Stimulated activated CD8-positive, alpha-beta memory T cell treated with anti-CD3 and anti-CD28 coated beads, Interleukin-7, amount 100 ng/mL, for 48 hours (primary cell): ENCODE results near the gene SMIM35.
"Not testable (repeated sequence)": the region's sequence is repeated elsewhere in the genome, so short reads cannot be mapped to it uniquely, and the experiment has no call there.

ENCODE experiments used
- DNase-seq, 2 donors: peaks; one replicate each; pipeline ENCODE4 v3.0.0-alpha.2; 2020; ENCODE audit warnings: low read depth in 1 of 2; ENCODE audit errors: extremely low read depth in 1 of 2

Gene SMIM35

DNA sequence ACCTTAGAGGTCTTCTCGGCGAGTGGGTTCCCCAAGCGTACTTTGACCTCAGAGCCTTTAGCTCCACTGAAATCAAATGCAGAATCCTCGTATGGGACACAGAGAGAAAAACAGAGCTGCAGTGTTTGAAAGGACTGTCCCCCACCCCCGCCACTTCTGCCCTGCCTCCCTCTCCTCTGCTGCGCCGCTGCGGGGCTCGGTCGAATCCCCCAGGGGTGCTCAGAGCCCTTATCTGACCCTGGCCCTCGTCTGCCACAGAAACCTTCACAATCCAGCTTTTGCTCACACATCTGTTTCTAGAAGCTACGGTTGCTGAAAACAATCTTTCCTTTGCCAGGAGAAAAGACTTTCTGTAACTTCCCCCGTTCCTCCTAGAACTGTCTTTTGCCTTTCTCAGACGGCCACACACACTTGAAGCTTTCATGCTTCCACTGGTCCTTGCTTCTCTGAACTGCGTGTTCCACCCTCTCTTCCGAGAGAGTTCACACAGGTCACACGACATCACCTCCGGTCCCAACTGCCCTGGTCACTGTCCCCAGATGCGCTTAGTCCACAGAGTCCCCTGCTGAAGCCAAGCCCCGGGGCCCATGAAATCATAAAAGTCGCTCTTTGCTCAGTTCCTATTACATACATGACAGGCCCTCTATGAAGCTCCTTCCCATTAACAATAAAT, 3.7 kb downstream of the SMIM35 start:
- DNase-seq, result no peak

DNA sequence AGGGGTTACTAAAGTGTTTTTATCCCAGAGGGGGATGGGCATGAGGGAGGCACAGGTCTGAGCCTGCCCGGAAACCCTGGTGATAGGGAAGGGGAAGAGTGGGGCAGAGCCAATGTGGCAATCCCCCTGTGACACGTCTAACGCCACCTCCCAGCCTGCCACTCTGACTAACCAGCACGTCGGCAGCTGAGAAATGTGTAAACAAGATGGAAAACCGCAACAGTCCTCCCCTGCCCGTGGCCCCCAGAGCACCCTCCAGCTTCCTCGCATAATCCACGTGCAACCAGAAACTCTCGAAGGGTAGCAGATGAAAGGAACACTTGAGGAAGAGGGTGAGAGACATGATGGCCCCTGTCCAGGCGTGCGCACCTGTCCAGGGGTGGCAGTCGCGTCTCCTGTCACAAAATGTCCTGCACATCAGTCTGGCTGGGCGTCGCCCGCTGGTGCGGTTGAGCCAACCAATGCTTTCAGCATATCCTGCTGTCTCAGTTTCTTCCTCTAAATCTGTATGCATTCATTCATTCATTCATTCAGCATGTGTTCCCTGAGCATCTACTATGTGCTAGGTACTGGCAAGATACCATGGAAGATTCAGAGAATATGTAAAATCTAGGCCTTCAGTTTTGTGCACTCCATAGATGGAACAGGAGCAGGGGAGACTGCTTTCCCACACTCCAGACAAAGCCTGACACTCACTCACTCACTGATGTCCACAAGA, 5.4 kb downstream of the SMIM35 start:
- no peak for DNase-seq

GRCh38 chr11:118080296-118080695, 6.5 kb downstream of the SMIM35 start:
- DNase-seq, result no peak

GRCh38 chr11:118079491-118079890, 7.3 kb downstream of the SMIM35 start:
- no peak for DNase-seq

DNA sequence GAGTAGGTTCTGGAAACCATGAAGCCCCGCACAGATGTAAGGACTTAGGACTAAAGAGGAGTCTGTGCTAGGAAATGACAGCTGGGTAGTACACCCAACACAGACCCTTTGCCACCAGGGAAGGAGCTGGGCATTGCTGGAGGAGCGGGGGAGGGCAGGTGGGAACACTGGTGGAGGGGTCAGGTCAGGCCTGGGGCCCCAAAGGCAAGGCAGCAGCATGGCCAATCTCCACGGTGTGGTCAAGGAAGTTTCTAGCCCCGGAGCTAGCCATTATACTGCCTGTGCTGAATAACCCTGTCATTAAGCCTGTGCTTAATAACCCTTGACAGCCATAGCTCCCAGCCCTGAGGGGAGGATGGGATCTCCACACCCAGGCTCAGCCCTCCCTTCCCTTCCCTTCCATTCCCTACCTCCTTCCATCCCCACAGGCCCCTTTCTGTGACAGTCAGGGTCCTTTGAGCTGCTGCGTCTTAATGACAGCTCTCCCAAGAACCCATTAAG, 7.8 kb downstream of the SMIM35 start:
- no peak for DNase-seq

GRCh38 chr11:118076754-118077281, 9.9 kb downstream of the SMIM35 start, which contains the start of gene TMPRSS4:
Gene TMPRSS4 (plus strand): TSS chr11:118077078. CDS start chr11:118077303, 225 bp downstream.
- DNase-seq, result no peak

GRCh38 chr11:118074785-118075184, 12.0 kb downstream of the SMIM35 start:
- no peak for DNase-seq

GRCh38 chr11:118074091-118074685, 12.6 kb downstream of the SMIM35 start:
- DNase-seq, result no peak

- no peak for DNase-seq
These were observed 13.2 kb downstream of the SMIM35 start for GRCh38 chr11:118073554-118073953.

GRCh38 chr11:118071416-118072030, 15.2 kb downstream of the SMIM35 start:
- DNase-seq, result no peak

GRCh38 chr11:118068945-118069612, 17.7 kb downstream of the SMIM35 start:
- DNase-seq, result no peak

DNA sequence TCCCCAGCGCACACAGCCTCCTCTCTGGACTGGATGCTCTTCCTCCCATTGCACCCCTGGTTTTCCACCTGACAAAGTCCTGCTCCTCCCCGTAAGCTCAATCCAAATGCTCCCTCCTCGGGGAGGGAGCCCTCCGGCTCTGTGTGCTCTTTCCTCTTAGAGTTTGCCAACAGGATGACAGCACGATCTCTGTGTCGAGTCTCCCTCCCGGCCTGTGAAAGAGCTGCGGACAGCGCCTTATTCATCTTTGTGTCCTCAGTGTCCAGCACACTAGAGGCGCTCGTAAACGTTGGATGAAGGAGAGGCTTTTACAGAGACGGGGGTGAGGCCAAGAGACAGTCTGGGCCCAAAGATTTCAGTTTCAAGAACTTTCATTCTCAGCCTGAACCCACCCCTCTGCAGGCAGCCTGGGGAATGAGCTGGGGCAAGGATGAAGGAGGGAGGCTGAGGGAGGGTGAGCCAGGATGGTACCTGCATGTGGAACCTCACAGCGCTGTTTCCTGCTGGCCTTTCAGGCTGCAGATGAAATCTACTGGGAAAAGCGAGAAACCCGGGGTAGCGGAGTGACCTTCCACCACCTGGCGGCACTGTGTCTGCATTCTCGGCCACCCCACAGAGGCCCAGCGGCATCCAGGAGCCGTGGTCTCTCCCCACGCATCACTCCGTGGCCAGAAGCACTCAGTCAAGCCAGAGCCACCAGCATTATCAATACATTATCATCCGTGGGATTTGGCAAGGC, 18.4 kb downstream of the SMIM35 start:
- DNase-seq, result no peak

- DNase-seq, result no peak
These were observed 19.8 kb downstream of the SMIM35 start for GRCh38 chr11:118067006-118067405.

GRCh38 chr11:118065384-118065783, 21.4 kb downstream of the SMIM35 start:
- DNase-seq, result no peak

GRCh38 chr11:118064956-118065355, 21.8 kb downstream of the SMIM35 start:
- no peak for DNase-seq

- not testable (repeated sequence) for DNase-seq
These were observed 24.1 kb downstream of the SMIM35 start for GRCh38 chr11:118062631-118063030.

DNA sequence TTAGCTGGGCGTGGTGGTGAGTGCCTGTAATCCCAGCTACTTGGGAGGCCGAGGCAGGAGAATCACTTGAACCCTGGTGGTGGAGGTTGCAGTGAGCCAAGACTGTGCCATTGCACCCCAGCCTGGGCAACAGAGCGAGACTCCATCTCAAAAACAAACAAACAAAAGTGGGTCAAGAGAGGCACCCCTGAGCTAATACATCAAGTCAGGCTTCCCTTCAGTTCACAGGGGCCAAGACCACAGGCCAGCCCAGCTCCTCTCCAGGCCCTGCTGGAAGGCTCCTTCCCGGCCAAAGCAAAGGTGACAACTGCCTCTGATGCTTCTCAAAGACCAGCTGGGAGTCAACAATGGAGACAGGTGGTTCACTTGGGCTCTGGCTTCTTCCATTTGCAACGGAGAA, 24.6 kb downstream of the SMIM35 start:
- not testable (repeated sequence) for DNase-seq

DNA sequence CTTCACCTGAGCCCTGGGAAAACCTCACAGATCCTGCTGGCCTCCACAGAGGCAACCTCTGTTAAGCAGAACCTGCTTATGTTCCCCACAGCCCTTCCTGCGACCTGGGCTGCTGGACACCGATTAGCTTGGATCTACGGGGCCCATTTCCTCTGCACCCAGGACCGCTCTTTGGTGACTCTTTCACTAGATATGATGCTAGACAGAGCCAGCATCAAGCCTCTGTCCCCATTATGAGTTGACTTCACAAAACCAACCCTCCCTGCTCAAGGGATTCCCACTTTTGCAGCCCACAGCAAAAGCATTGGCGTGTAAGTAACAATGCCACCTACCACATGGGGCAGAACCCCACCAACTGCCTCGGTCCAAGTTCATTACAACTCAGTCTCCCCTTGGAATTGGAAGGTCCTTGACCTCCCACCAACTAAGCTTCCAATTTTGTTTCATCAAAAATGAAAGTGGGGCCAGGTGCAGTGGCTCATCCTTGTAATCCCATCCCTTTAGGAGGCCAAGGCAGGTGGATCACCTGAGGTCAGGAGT, 25.1 kb downstream of the SMIM35 start:
- DNase-seq, result no peak

DNA sequence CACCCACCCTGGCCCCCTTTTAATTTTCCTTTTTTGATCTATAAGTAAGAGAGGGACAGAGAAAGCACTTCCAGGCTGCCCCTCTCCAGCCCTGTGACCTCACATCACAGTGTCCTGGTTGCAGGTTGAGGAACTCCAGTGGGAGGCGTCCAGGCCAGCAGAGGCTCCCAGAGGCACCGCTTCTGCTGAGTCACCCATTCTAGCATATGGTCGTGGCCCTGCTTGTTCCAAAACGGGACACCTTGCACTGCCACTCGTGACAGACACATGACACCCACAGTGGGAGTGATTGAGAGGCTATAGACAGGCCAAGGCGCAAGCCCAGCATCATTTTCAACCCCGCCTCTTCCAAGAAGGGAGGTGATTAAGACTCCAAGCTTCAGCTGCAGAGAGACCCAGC, 25.9 kb downstream of the SMIM35 start:
- no peak for DNase-seq
